Psoas muscle (tissue), 8 donors: ENCODE measurements around the gene TMEM135. TPM values are rescaled to one million over a fixed set of nuclear protein-coding genes. Genes with fewer than 3 reads are reported as not detected.

Source experiments
- ATAC-seq, 4 donors: fragments of 200-7000 bp; cut with Tn5 transposase; one replicate each; pipeline ENCODE4 v1.9.1; 2020; ENCODE audit warnings: moderate library complexity in 3 of 4, mild to moderate bottlenecking in 2 of 4
- DNase-seq, 2 donors: peaks; one replicate each; pipeline ENCODE4 v3.0.0-alpha.2; 2020
- H3K27ac ChIP-seq: fragments of 200-600 bp; one replicate; pipeline ENCODE4 v1.8.0; 2022
- H3K27me3 ChIP-seq, 3 donors: fragments of 200-600 bp in 1 of 3; one replicate each; pipeline versions ENCODE4 v1.6.1 to v1.8.0; 2013 to 2022; ENCODE audit warnings: low read length in 2 of 3, mild to moderate bottlenecking in 2 of 3, moderate library complexity in 1 of 3; ENCODE audit not compliant: insufficient read depth in 3 of 3
- H3K36me3 ChIP-seq, 2 donors: fragments of 200-600 bp in 1 of 2; one replicate each; pipeline versions ENCODE4 v1.6.1 to v1.8.0; 2013 to 2022; ENCODE audit warnings: low read depth in 1 of 2, mild to moderate bottlenecking in 1 of 2, moderate library complexity in 1 of 2; ENCODE audit not compliant: insufficient read depth in 1 of 2
- H3K4me1 ChIP-seq: fragments of 200-600 bp; one replicate; pipeline ENCODE4 v1.8.0; 2022
- H3K4me3 ChIP-seq: fragments of 200-600 bp; one replicate; pipeline ENCODE4 v1.8.0; 2022; ENCODE audit warnings: mild to moderate bottlenecking
- H3K9me3 ChIP-seq: fragments of 200-600 bp; one replicate; pipeline ENCODE4 v1.8.0; 2022
- WGBS, 3 donors: extraction: QIAGEN DNeasy Blood & Tissue Kit; methylation state at CpG; one replicate each; pipeline versions ENCODE4 v1.1.6 to v1.1.7; 2013; 5-methylcytosine and 5-hydroxymethylcytosine counted together
- intact Hi-C, 2 donors: fragments of 100-400 bp; cut with DNase I; formaldehyde crosslinking; loops; one replicate each; pipeline versions ENCODE4 v1.11.0 to v1.14.2; 2022
- polyA plus RNA-seq, 3 donors: library from polyadenylated mRNA; stranded (reverse); fragments of 200-250 nt; gene quantifications; one replicate each; pipeline ENCODE4 v1.2.3, GENCODE V29; 2013
- total RNA-seq, 4 donors: library from RNA; stranded (reverse); fragmentation: NEBNext Ultra II Directional in 2 of 4; extraction: Animal tissue kit (Norgen Biotek cat#: 25700) in 2 of 4; gene quantifications; one replicate each; pipeline versions ENCODE4 v1.2.1 to v1.2.4, GENCODE V29; 2021 to 2023
- TF ChIP-seq, protein P1 (sequence below): fragments of 200-600 bp; IDR thresholded peaks from one replicate; pipeline ENCODE4 v1.8.0; 2022; ENCODE audit warnings: antibody characterized with exemption
- donor health status: healthy with polysubstance abuse.
- donor health status: DM: no; HTN: no; CAD: no; lungs with moderate emphysema.
- donor health status: Bipolar disorder and iron deficiency.
- donor health status: healthy.
- donor health status: DM: yes; HTN: yes; CAD: no.
- donor health status: DM: no; HTN: no; CAD: no.
- donor health status: DM: no; HTN: no; CAD: no.
- donor health status: DM: yes; HTN: yes; CAD: no.

Gene TMEM135
- total and polyA plus RNA-seq, 7 donors: 4.1 to 26.6 (median 9.4) TPM

DNA sequence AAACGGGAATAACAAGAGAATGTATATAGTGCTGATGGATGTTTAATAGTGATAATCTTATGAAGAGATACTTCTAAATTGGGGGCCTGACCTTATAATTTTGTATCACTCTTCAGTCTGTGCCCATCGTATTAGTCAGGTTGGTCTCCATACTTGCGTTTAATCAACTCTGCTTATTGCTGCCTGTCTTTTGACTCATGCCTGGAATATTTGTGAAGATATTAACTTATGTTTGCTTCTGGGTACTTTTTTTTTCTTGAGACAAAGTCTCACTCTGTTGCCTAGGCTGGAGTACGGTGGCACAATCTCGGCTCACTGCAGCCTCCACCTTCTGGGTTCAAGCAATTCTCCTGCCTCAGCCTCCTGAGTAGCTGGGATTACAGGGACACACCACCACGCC, 24.0 kb downstream of the TMEM135 start:
- H3K27me3 ChIP-seq: no peaks in the 10 kb centered on the region
- ATAC-seq (no peak), DNase-seq (no peak)
- no peak overlapping the region for H3K4me3 ChIP-seq
- peaks cover 7% of the 10 kb centered on the region for H3K4me1 ChIP-seq
- H3K36me3 ChIP-seq: no peaks in the 10 kb centered on the region
- WGBS, 3 donors: 96 to 97% (median 96%) methylated on average over 6 of the region's 6 CpGs
- no peak overlapping the region for H3K27ac ChIP-seq
- intact Hi-C loops: no loop called here
- H3K9me3 ChIP-seq: no peaks in the 10 kb centered on the region
- TF ChIP-seq, protein P1, sequence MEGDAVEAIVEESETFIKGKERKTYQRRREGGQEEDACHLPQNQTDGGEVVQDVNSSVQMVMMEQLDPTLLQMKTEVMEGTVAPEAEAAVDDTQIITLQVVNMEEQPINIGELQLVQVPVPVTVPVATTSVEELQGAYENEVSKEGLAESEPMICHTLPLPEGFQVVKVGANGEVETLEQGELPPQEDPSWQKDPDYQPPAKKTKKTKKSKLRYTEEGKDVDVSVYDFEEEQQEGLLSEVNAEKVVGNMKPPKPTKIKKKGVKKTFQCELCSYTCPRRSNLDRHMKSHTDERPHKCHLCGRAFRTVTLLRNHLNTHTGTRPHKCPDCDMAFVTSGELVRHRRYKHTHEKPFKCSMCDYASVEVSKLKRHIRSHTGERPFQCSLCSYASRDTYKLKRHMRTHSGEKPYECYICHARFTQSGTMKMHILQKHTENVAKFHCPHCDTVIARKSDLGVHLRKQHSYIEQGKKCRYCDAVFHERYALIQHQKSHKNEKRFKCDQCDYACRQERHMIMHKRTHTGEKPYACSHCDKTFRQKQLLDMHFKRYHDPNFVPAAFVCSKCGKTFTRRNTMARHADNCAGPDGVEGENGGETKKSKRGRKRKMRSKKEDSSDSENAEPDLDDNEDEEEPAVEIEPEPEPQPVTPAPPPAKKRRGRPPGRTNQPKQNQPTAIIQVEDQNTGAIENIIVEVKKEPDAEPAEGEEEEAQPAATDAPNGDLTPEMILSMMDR: no peak

DNA sequence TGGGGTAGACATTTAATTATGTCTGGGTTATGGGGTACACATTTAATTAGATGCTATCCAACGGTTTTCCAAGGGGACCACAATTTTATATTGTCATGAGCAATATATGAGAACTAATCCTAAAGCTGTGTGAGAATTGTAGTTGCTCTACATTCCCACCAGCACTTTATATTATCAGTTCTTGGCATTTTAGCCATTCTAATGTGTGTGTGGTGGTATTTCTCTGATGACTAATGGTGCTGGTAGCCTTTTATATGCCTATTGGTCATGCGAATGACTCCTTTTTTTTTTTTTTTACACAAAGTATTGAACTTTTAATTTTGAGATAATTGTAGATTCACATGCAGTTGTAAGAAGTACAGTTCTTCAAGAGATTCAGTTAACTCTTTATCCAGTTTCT, 26.2 kb downstream of the TMEM135 start:
- WGBS, 3 donors: 69 to 88% (median 83%) methylated on average over 2 of the region's 2 CpGs
- TF ChIP-seq, protein P1: no peak
- no peak overlapping the region for H3K4me3 ChIP-seq
- no peaks in the 10 kb centered on the region for H3K27me3 ChIP-seq
- ATAC-seq (no peak), DNase-seq (no peak)
- H3K9me3 ChIP-seq: no peaks in the 10 kb centered on the region
- H3K27ac ChIP-seq: no peak overlapping the region
- peaks cover 7% of the 10 kb centered on the region for H3K4me1 ChIP-seq
- intact Hi-C loops: no loop called here
- H3K36me3 ChIP-seq: peaks cover 0 to 3% of the 10 kb centered on the region in 2 donors

DNA sequence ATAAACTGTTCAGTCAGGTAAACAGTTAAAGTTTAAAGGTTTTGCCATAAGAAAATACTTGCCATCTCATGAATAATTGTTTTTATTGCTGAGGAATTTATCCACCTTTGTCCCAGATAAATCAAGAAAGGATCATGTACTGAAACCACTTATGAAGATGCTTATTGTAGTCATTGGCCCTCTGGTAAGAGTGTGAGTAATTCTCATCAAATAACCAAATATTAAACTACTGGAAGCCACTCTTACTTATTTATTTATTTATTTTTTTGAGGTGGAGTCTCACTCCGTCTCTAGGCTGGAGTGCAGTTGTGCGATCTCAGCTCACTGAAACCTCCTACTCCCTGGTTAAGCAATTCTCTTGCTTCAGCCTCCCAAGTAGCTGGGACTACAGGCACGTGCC, 35.1 kb downstream of the TMEM135 start:
- Histone ChIP-seq H3K4me1 (no peaks in the 10 kb centered on the region), H3K36me3 (peaks cover 0 to 41% of the 10 kb centered on the region in 2 donors), H3K27me3 (no peaks in the 10 kb centered on the region), H3K27ac (no peak overlapping the region), H3K4me3 (no peak overlapping the region), H3K9me3 (no peaks in the 10 kb centered on the region)
- intact Hi-C loops: no loop called here
- ATAC-seq: no peak
- no peak for DNase-seq
- TF ChIP-seq, protein P1: no peak
- WGBS, 3 donors: 81 to 83% (median 82%) methylated on average over 3 of the region's 3 CpGs

DNA sequence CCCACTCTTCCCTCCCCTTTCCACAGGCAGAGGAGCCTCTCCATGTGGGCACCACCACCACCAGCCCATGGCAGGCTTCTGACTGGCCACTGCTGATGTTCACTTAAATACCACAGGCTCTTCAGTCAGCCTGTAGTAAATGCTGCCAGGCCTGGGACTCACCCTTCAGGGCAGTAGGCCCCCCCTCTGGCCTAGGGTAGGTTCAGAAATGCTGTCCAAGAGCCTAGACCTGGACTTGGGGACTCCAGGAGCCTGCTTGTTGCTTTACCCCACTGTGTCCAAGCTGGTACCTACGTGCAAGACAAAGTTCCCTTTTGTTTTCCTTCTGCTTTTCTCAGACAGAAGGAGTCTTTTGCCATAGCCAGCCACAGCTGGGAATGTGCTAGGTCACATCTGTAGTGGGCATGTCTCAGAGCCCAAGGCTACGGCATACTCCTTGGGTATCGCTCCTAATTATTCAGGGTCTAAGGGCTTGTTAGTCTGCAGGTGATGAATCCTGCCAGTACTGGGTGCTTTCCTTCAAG, 38.6 kb downstream of the TMEM135 start:
- ATAC-seq (peak in 1 of 4 donors; percentile 17), DNase-seq (no peak)
- TF ChIP-seq, protein P1: no peak
- Histone ChIP-seq H3K27me3 (no peaks in the 10 kb centered on the region), H3K36me3 (peaks cover 0 to 32% of the 10 kb centered on the region in 2 donors), H3K4me1 (no peaks in the 10 kb centered on the region), H3K4me3 (no peak overlapping the region), H3K9me3 (no peaks in the 10 kb centered on the region), H3K27ac (no peak overlapping the region)
- intact Hi-C loops: no loop called here
- 56 to 80% (median 79%) methylated on average over 3 of the region's 3 CpGs for WGBS, 3 donors

DNA sequence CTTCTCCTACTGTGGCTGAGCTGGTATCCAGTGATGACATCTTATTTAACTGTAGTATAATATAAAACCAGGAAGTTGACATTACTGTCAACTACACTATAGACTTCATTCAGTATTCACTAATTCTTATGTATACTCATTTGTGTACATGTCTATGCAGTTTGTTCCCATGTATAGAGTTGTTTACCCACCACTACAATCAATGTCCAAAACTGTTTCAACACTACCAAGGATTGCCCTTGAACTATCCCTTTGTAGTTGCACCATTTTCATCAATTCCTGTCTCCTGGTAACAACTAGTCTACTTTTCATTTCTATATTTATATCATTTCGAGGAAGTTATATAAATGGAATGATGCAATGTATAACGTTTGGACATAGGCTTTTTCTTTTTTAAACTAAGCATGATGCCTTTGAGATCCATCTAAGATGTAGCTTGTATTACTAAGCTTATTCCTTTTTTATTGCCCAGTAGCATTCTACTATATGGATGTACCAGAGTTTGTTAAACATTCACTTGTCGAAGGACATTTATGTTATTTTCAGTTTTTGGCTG, 39.2 kb downstream of the TMEM135 start:
- ATAC-seq (peak in 1 of 4 donors; percentile 10), DNase-seq (no peak)
- Histone ChIP-seq H3K27me3 (no peaks in the 10 kb centered on the region), H3K27ac (no peak overlapping the region), H3K4me1 (no peaks in the 10 kb centered on the region), H3K36me3 (peaks cover 0 to 29% of the 10 kb centered on the region in 2 donors), H3K9me3 (no peaks in the 10 kb centered on the region), H3K4me3 (no peak overlapping the region)
- TF ChIP-seq, protein P1: no peak
- 82 to 87% (median 86%) methylated on average over 3 of the region's 3 CpGs for WGBS, 3 donors
- intact Hi-C loops: no loop called here
